RKO (cell line): ENCODE measurements around the gene CMTM2.

Source experiments
- DNase-seq: peaks from one replicate; pipeline ENCODE4 v3.0.0-alpha.2; 2016; ENCODE audit warnings: low spot score

CMTM2 gene

GRCh38 chr16:66578651-66579531, at the start of gene CMTM2:
Gene CMTM2 (plus strand): TSS chr16:66579463. CDS start chr16:66579608, 145 bp downstream.
- DNase-seq: no peak

- no peak for DNase-seq
These were observed 49.8 kb upstream of the CMTM2 start for GRCh38 chr16:66529475-66529874.

- no peak for DNase-seq
These were observed 44.9 kb upstream of the CMTM2 start for GRCh38 chr16:66534376-66534799.

- DNase-seq: no peak
These were observed 42.7 kb upstream of the CMTM2 start for GRCh38 chr16:66536525-66536924.

GRCh38 chr16:66537236-66537635, 42.0 kb upstream of the CMTM2 start:
- DNase-seq: no peak

GRCh38 chr16:66538910-66539309, 40.4 kb upstream of the CMTM2 start:
- no peak for DNase-seq

- no peak for DNase-seq
These were observed 39.4 kb upstream of the CMTM2 start for GRCh38 chr16:66539623-66540469.

- no peak for DNase-seq
These were observed 37.6 kb upstream of the CMTM2 start for GRCh38 chr16:66541388-66542355.

GRCh38 chr16:66542396-66542795, 36.9 kb upstream of the CMTM2 start:
- DNase-seq: no peak

GRCh38 chr16:66543541-66543940, 35.7 kb upstream of the CMTM2 start:
- no peak for DNase-seq

- DNase-seq: no peak
These were observed 35.1 kb upstream of the CMTM2 start for GRCh38 chr16:66544016-66544757.

- no peak for DNase-seq
These were observed 31.9 kb upstream of the CMTM2 start for GRCh38 chr16:66547101-66547989.

- no peak for DNase-seq
These were observed 31.2 kb upstream of the CMTM2 start for GRCh38 chr16:66548068-66548467.

GRCh38 chr16:66548868-66549267, 30.4 kb upstream of the CMTM2 start:
- DNase-seq: no peak

- peak; percentile 43 for DNase-seq
These were observed 29.8 kb upstream of the CMTM2 start, which contains the start of gene TK2 for GRCh38 chr16:66549284-66550131. Gene TK2 (minus strand): TSS chr16:66550122. CDS start chr16:66550061, 61 bp downstream.

GRCh38 chr16:66551348-66551759, 27.9 kb upstream of the CMTM2 start:
- DNase-seq: peak; percentile 84

GRCh38 chr16:66551788-66552285, 27.4 kb upstream of the CMTM2 start:
- no peak for DNase-seq

- peak; percentile 90 for DNase-seq
These were observed 26.7 kb upstream of the CMTM2 start, which contains the start of gene CKLF for GRCh38 chr16:66552286-66553177. Gene CKLF (plus strand): TSS chr16:66552576. CDS start chr16:66552716, 140 bp downstream.
